Measurements from ENCODE around the gene TECTA. TPM values are rescaled to one million over a fixed set of nuclear protein-coding genes. Genes with fewer than 3 reads are reported as not detected.

Gene TECTA
- polyA plus RNA-seq, 1 donor from 2014 or later, result 3.3 TPM

DNA sequence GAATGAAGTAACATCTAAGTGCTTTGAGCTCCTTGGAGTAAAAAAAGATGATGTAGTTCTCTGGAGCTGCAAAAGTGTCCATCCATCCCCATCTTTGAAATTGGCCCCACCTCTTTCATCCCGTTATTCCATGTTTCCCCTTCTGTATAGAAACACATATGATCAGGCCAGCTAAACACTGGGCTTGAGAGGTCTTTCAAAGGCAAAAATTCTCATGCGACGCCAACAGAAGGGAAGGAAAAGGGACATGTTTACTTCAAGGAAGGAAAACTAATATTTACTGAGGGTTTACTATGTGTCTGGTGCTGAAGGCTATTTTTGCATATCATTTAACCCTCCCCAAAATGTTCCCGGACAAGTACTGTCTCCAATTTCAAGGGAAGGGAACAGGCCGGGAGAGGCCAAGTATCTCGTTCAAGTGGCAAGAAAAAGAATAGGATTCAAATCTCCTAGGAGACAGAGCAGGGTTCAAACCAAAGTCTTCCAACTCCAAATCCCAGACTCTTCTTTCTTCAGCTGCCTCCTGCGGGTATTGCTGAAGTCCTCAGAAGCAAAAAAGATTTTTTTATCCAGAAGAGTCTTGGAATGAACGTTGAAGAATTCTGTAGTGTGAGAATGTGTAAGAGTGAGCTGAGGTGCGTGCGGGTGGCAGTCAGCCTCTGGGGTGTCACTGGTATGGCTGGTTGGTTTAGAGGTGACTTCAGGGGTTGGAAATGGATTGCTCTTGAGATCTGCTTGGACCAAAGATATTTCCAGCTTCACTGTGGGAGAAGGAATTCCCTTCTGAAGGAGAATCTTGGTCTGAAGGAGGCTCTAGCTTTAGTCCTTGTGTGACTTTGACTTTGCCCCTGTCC lies 10.1 kb downstream of the TECTA start:
- Histone ChIP-seq H3K79me2 (replicated peaks; ENCODE audit: insufficient read depth, low read length) (no peaks in the 10 kb centered on the region), H4K20me1 (ENCODE audit: insufficient read depth) (no peaks in the 10 kb centered on the region), H3K9me3 (ENCODE audit: low read length) (no peaks in the 10 kb centered on the region), H3K27me3 (ENCODE audit: insufficient read depth, low read depth, low read length) (no peaks in the 10 kb centered on the region), H3K36me3 (ENCODE audit: insufficient read depth, low read length) (no peaks in the 10 kb centered on the region), H3K9me2 (ENCODE audit: insufficient read depth, low read length) (no peaks in the 10 kb centered on the region), H2AFZ (ENCODE audit: low read depth, low read length) (no peak overlapping the region), H3K4me2 (ENCODE audit: low read length) (no peak overlapping the region), H3K9ac (ENCODE audit: low read length) (no peak overlapping the region), H3K27ac (ENCODE audit: low read length) (no peak overlapping the region), H3F3A (ENCODE audit: insufficient read depth, low read length, poor library complexity, severe bottlenecking) (no peaks in the 10 kb centered on the region), H3K4me3 (ENCODE audit: low read length) (no peak overlapping the region)
- TF ChIP-seq, protein P1, sequence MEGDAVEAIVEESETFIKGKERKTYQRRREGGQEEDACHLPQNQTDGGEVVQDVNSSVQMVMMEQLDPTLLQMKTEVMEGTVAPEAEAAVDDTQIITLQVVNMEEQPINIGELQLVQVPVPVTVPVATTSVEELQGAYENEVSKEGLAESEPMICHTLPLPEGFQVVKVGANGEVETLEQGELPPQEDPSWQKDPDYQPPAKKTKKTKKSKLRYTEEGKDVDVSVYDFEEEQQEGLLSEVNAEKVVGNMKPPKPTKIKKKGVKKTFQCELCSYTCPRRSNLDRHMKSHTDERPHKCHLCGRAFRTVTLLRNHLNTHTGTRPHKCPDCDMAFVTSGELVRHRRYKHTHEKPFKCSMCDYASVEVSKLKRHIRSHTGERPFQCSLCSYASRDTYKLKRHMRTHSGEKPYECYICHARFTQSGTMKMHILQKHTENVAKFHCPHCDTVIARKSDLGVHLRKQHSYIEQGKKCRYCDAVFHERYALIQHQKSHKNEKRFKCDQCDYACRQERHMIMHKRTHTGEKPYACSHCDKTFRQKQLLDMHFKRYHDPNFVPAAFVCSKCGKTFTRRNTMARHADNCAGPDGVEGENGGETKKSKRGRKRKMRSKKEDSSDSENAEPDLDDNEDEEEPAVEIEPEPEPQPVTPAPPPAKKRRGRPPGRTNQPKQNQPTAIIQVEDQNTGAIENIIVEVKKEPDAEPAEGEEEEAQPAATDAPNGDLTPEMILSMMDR (IDR thresholded peaks at IDR 0.05; ENCODE audit: poor library complexity, severe bottlenecking), result no peak

DNA sequence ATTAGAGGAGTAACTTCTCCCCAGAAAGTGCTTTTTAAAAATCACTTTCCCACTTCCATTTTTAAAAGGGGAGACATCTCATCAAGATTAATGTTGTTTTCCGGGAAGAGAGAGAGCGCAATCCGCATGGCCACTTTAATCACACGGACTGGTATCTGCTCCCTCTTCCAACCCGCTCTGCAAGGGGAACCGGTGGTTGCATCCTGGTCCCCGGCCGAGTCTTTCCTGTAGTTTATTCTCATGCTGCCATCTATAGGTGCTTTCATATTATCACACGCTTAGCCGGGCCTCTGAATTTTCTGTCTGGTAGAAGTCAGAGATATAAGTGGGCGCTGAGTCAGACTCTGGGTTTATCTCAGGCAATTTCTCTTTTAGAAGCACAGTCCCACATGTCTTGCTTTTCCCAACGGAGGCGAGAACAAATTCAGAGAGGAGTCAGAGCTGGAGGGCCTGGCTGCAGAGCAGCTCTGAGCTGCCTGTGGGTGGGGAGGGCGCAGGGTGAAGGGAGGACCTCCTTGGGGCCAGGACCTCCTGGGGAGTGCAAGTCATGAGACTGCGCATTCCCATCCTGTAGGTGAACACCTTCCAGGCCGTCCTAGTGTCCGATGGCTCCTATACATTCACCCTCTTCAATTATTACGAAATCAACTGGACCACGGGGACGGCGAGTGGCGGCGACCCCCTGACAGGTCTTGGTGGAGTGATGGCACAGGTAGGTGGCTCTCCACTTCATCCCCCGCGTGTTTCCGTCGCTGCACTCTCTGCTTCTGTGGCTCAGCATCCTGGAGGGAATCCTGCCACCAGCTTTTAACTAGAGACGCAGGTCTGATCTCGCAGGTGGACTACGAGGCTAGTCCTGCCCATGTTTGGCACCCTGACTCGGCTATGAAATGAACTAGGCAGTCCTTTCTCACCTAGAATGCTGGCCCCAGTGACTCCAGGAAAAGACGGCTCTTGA lies 11.7 kb downstream of the TECTA start:
- no peaks in the 10 kb centered on the region for H4K20me1 ChIP-seq (ENCODE audit: insufficient read depth)
- TF ChIP-seq TAF1 (IDR thresholded peaks at IDR 0.05; ENCODE audit: low read depth) (no peak), SMC3 (conservative IDR thresholded peaks at IDR 0.05; ENCODE audit: poor library complexity) (peak; percentile 76), RAD21 (conservative IDR thresholded peaks at IDR 0.05) (peak; percentile 81), MXI1 (conservative IDR thresholded peaks at IDR 0.05; ENCODE audit: poor library complexity, severe bottlenecking) (no peak), POLR2AphosphoS5 (IDR thresholded peaks at IDR 0.05) (no peak), EP300 (conservative IDR thresholded peaks at IDR 0.05; ENCODE audit: poor library complexity, severe bottlenecking) (no peak), EZH2 (IDR thresholded peaks at IDR 0.05; ENCODE audit: borderline replicate concordance, insufficient read depth, low read length, poor library complexity, severe bottlenecking) (no peak)
- TF ChIP-seq, protein P2, sequence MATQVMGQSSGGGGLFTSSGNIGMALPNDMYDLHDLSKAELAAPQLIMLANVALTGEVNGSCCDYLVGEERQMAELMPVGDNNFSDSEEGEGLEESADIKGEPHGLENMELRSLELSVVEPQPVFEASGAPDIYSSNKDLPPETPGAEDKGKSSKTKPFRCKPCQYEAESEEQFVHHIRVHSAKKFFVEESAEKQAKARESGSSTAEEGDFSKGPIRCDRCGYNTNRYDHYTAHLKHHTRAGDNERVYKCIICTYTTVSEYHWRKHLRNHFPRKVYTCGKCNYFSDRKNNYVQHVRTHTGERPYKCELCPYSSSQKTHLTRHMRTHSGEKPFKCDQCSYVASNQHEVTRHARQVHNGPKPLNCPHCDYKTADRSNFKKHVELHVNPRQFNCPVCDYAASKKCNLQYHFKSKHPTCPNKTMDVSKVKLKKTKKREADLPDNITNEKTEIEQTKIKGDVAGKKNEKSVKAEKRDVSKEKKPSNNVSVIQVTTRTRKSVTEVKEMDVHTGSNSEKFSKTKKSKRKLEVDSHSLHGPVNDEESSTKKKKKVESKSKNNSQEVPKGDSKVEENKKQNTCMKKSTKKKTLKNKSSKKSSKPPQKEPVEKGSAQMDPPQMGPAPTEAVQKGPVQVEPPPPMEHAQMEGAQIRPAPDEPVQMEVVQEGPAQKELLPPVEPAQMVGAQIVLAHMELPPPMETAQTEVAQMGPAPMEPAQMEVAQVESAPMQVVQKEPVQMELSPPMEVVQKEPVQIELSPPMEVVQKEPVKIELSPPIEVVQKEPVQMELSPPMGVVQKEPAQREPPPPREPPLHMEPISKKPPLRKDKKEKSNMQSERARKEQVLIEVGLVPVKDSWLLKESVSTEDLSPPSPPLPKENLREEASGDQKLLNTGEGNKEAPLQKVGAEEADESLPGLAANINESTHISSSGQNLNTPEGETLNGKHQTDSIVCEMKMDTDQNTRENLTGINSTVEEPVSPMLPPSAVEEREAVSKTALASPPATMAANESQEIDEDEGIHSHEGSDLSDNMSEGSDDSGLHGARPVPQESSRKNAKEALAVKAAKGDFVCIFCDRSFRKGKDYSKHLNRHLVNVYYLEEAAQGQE (IDR thresholded peaks at IDR 0.05; ENCODE audit: borderline replicate concordance), result no peak
- TF ChIP-seq, protein P1 (IDR thresholded peaks at IDR 0.05; ENCODE audit: poor library complexity, severe bottlenecking), result peak; percentile 82
- no peaks in the 10 kb centered on the region for H3K36me3 ChIP-seq (ENCODE audit: insufficient read depth, low read length)
- H3K79me2 ChIP-seq (replicated peaks; ENCODE audit: insufficient read depth, low read length), result no peaks in the 10 kb centered on the region
- H3F3A ChIP-seq (ENCODE audit: insufficient read depth, low read length, poor library complexity, severe bottlenecking), result no peaks in the 10 kb centered on the region
- peak overlapping the region; percentile 17 for H3K4me3 ChIP-seq (ENCODE audit: low read length)
- peak overlapping the region; percentile 29 for H3K9ac ChIP-seq (ENCODE audit: low read length)
- no peaks in the 10 kb centered on the region for H3K9me3 ChIP-seq (ENCODE audit: low read length)
- peak overlapping the region; percentile 1 for H3K4me2 ChIP-seq (ENCODE audit: low read length)
- no peaks in the 10 kb centered on the region for H3K9me2 ChIP-seq (ENCODE audit: insufficient read depth, low read length)
- no peak overlapping the region for H2AFZ ChIP-seq (ENCODE audit: low read depth, low read length)
- H3K27ac ChIP-seq (ENCODE audit: low read length), result peak overlapping the region; percentile 62
- no peaks in the 10 kb centered on the region for H3K27me3 ChIP-seq (ENCODE audit: insufficient read depth, low read depth, low read length)
